ENCODE data around the gene DBF4.

DNA sequence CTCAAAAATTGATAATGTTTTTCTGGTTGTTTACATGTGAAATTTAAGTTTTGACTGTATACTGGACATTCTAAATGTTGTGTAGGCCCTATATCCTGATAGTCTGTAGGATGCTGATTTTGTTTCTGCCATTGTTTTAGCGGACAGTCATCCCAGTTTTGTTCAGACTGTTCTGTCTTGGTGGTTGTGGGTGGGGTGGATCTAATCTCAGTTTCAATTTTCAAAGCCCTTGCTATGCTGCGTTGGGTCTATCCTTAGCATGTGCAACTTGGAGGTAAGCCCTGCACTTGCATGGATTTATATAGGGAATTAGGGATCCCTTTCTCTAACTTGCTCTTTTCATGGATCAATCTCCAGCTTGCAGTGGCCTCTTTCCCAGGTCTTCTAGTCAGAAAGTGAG, 19.1 kb downstream of the DBF4 start:
- TF ChIP-seq, protein P1, sequence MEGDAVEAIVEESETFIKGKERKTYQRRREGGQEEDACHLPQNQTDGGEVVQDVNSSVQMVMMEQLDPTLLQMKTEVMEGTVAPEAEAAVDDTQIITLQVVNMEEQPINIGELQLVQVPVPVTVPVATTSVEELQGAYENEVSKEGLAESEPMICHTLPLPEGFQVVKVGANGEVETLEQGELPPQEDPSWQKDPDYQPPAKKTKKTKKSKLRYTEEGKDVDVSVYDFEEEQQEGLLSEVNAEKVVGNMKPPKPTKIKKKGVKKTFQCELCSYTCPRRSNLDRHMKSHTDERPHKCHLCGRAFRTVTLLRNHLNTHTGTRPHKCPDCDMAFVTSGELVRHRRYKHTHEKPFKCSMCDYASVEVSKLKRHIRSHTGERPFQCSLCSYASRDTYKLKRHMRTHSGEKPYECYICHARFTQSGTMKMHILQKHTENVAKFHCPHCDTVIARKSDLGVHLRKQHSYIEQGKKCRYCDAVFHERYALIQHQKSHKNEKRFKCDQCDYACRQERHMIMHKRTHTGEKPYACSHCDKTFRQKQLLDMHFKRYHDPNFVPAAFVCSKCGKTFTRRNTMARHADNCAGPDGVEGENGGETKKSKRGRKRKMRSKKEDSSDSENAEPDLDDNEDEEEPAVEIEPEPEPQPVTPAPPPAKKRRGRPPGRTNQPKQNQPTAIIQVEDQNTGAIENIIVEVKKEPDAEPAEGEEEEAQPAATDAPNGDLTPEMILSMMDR (IDR thresholded peaks at IDR 0.05) = no peak
- TF ChIP-seq EZH2 (IDR thresholded peaks at IDR 0.05) = no peak
- no peak for TF ChIP-seq EZH2phosphoT487 (IDR thresholded peaks at IDR 0.05)

Data from neural progenitor cell (in vitro differentiated cells).